Stomach (tissue), 9 donors: ENCODE results near the gene PPP2R5B. TPM values are rescaled to one million over a fixed set of nuclear protein-coding genes. Genes with fewer than 3 reads are reported as not detected.

ENCODE experiments used
- DNase-seq, 2 donors: peaks; one replicate each; pipeline versions ENCODE4 v3.0.0 to v3.0.0-alpha.2; 2013 to 2019
- H3K27ac ChIP-seq, 5 donors: fragments of 200-600 bp in 4 of 5; sonication (generic) in 4 of 5; one replicate each; pipeline ENCODE4 v1.5.1; 2013 to 2019; ENCODE audit warnings: mild to moderate bottlenecking in 1 of 5, moderate library complexity in 1 of 5
- H3K27me3 ChIP-seq, 3 donors: fragments of 200-600 bp; sonication (generic); one replicate each; pipeline ENCODE4 v1.5.1; 2017 to 2019; ENCODE audit warnings: mixed run types in 1 of 3
- H3K36me3 ChIP-seq, 4 donors: fragments of 200-600 bp; sonication (generic); 1 replicate in 3 of 4; 2 replicates in 1 of 4; pipeline ENCODE4 v1.5.1; 2016 to 2019
- H3K4me1 ChIP-seq, 4 donors: fragments of 200-600 bp; sonication (generic); one replicate each; pipeline ENCODE4 v1.5.1; 2016 to 2019
- H3K4me3 ChIP-seq, 4 donors: fragments of 200-600 bp; sonication (generic) in 3 of 4; one replicate each; pipeline ENCODE4 v1.5.1; 2016 to 2019; ENCODE audit warnings: mild to moderate bottlenecking in 1 of 4
- H3K9me3 ChIP-seq, 4 donors: fragments of 200-600 bp; sonication (generic); one replicate each; pipeline ENCODE4 v1.5.1; 2016 to 2019
- EP300 ChIP-seq: sonication (generic); formaldehyde crosslinking; IDR thresholded peaks from one replicate; pipeline ENCODE4 v1.6.1; 2017; ENCODE audit warnings: antibody characterized with exemption
- POLR2A ChIP-seq, 4 donors: fragments of 450-650 bp; IDR thresholded peaks; one replicate each; pipeline ENCODE4 v1.6.1; 2016; ENCODE audit warnings: antibody characterized with exemption in 4 of 4, control low read depth in 2 of 4, mild to moderate bottlenecking in 1 of 4, moderate library complexity in 1 of 4
- POLR2AphosphoS5 ChIP-seq, 3 donors: sonication (generic); formaldehyde crosslinking; IDR thresholded peaks; one replicate each; pipeline ENCODE4 v1.6.1; 2016; ENCODE audit warnings: antibody characterized with exemption in 3 of 3
- WGBS, 5 donors: extraction: QIAGEN DNeasy Blood & Tissue Kit in 3 of 5; methylation state at CpG; one replicate each; pipeline versions ENCODE4 v1.1.5 to v1.1.7; 2013 to 2018; 5-methylcytosine and 5-hydroxymethylcytosine counted together
- intact Hi-C: fragments of 100-400 bp; cut with DNase I; formaldehyde crosslinking; loops from one replicate; pipeline ENCODE4 v1.15.1; 2023; ENCODE audit warnings: low total_unique reads
- polyA plus RNA-seq, 3 donors: library from polyadenylated mRNA; stranded (reverse); fragments of 200-250 nt; gene quantifications; one replicate each; pipeline ENCODE4 v1.2.3, GENCODE V29; 2013
- total RNA-seq, 5 donors: library from RNA; depleted of rRNA; stranded (reverse); fragments of >200 nt; gene quantifications; one replicate each; pipeline versions ENCODE4 v1.1.0 to v1.2.3, GENCODE V29; 2014 to 2016
- TF ChIP-seq, protein P1 (sequence below), 7 experiments: fragments of 450-650 bp in 4 of 7; fragments of 200-600 bp in 3 of 7; sonication (generic) in 3 of 7; IDR thresholded peaks; one replicate each; pipeline ENCODE4 v1.5.1; 2016 to 2019; ENCODE audit warnings: antibody characterized with exemption in 7 of 7, control low read depth in 2 of 7, mild to moderate bottlenecking in 1 of 7
- donor health status: healthy with polysubstance abuse.
- donor health status: Bipolar disorder and iron deficiency.
- donor health status: healthy.

Gene PPP2R5B
- total and polyA plus RNA-seq, 8 donors = 6.6 to 75.6 (median 13.2) TPM

DNA sequence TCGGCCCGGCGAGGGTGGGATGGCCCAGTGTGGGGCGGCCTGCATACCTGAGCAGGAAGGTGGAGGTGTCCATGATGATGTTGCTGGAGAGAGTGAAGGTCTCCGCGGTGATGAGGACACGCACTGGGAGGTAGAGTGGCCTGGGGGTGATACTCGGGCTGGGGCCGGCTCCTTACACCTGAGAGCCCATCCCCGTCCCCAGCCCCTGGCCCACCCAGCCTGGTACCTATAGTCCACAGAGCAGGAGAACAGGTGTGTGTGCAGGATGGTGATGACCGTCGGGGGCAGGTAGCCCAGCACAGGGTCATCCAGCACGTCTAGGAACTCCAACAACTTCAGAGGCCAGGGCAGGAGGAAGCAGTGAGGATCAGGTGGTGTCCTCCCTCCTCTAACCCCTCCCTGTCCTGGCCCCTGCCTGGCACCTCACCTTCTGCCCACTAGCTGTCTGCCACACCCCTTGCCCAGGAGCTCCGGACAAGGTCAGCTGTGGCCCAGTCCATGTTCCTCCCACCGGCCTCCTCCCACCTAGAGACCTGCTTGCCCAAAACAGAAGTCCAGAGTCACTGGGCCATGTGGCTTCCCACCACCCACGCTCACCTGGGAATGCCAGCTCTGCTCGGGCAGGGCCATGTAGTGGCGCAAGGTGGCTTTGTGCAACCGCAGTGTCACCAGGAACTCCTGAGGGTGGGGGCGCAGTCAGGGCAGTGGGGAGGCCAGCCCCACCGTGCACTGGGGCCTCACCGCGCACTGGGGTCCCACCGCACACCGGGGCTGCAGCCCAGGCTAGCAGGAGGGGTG lies 18.8 kb upstream of the PPP2R5B start:
- 90 to 94% (median 91%) methylated on average over 12 to 25 of the region's 25 CpGs for WGBS, 5 donors
- no peak for DNase-seq

DNA sequence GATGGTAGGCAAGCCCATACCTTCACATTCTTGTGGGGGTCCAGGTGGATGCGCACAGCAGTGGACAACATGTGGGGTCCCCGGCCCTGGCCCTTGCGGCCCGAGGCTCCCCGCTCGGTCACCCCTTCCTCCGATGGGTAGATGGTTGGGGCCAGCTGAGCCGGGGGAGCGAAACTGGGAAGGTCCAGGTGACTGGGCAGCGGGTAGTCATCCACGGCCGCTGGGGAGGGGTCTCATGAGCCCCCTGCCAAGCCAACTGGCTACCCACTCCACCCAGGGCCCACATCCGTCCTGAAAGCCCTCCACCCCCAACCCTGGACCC lies 18.2 kb upstream of the PPP2R5B start:
- H3K4me3 ChIP-seq = no peak overlapping the region
- DNase-seq = no peak
- 94 to 100% (median 96%) methylated on average over 2 to 13 of the region's 13 CpGs for WGBS, 5 donors
- H3K27ac ChIP-seq = no peak overlapping the region
- peaks cover 87 to 100% (median 100%) of the 10 kb centered on the region in 4 donors for H3K36me3 ChIP-seq
- no peaks in the 10 kb centered on the region for H3K27me3 ChIP-seq
- no peaks in the 10 kb centered on the region for H3K4me1 ChIP-seq
- no peaks in the 10 kb centered on the region for H3K9me3 ChIP-seq
- intact Hi-C loops = no loop called here
- no peak for TF ChIP-seq POLR2AphosphoS5 (IDR thresholded peaks at IDR 0.05)
- no peak for TF ChIP-seq EP300
- no peak for TF ChIP-seq POLR2A (IDR thresholded peaks at IDR 0.05)
- TF ChIP-seq, protein P1, sequence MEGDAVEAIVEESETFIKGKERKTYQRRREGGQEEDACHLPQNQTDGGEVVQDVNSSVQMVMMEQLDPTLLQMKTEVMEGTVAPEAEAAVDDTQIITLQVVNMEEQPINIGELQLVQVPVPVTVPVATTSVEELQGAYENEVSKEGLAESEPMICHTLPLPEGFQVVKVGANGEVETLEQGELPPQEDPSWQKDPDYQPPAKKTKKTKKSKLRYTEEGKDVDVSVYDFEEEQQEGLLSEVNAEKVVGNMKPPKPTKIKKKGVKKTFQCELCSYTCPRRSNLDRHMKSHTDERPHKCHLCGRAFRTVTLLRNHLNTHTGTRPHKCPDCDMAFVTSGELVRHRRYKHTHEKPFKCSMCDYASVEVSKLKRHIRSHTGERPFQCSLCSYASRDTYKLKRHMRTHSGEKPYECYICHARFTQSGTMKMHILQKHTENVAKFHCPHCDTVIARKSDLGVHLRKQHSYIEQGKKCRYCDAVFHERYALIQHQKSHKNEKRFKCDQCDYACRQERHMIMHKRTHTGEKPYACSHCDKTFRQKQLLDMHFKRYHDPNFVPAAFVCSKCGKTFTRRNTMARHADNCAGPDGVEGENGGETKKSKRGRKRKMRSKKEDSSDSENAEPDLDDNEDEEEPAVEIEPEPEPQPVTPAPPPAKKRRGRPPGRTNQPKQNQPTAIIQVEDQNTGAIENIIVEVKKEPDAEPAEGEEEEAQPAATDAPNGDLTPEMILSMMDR (IDR thresholded peaks at IDR 0.05) = no peak

More for the DNA sequence above, 18.8 kb upstream of the PPP2R5B start:
- Histone ChIP-seq H3K4me1 (no peaks in the 10 kb centered on the region), H3K4me3 (no peak overlapping the region), H3K27ac (no peak overlapping the region), H3K9me3 (no peaks in the 10 kb centered on the region), H3K27me3 (no peaks in the 10 kb centered on the region), H3K36me3 (peaks cover 86 to 100% (median 100%) of the 10 kb centered on the region in 4 donors)
- TF ChIP-seq POLR2A (IDR thresholded peaks at IDR 0.05) = no peak
- no peak for TF ChIP-seq EP300
- TF ChIP-seq POLR2AphosphoS5 (IDR thresholded peaks at IDR 0.05) = no peak
- TF ChIP-seq, protein P1 (IDR thresholded peaks at IDR 0.05) = no peak
- intact Hi-C loops = no loop called here

DNA sequence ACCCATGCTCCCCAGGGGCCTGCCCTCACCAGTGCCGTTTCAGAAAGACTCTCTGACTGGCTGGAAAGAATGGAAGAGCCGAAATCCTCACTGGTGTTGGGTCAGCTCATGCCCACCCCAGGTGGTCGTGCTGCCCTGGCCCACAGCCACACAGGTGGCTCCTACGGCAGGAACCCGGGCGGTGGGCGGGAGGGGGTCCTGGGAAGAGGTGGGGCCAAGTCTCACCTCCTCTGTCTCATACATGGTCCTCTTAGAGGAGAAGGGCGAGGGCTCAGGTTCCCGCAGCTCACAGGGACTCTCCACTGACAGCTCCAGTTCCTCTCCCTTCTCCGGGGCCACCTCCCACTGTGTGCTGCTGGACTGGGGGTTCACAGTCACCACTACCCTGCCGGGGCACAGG lies 15.7 kb upstream of the PPP2R5B start:
- Histone ChIP-seq H3K36me3 (peaks cover 87 to 100% (median 100%) of the 10 kb centered on the region in 4 donors), H3K9me3 (no peaks in the 10 kb centered on the region), H3K27ac (no peak overlapping the region), H3K27me3 (no peaks in the 10 kb centered on the region), H3K4me3 (no peak overlapping the region), H3K4me1 (no peaks in the 10 kb centered on the region)
- intact Hi-C loops = no loop called here
- DNase-seq = no peak
- WGBS, 5 donors = 89 to 100% (median 91%) methylated on average over 1 to 11 of the region's 11 CpGs
- no peak for TF ChIP-seq POLR2AphosphoS5 (IDR thresholded peaks at IDR 0.05)
- TF ChIP-seq EP300 = no peak
- no peak for TF ChIP-seq POLR2A (IDR thresholded peaks at IDR 0.05)

- no peak overlapping the region for H3K4me3 ChIP-seq
- H3K9me3 ChIP-seq = no peaks in the 10 kb centered on the region
- DNase-seq = no peak
- no peak overlapping the region for H3K27ac ChIP-seq
- TF ChIP-seq, protein P1 (IDR thresholded peaks at IDR 0.05) = no peak
- TF ChIP-seq POLR2AphosphoS5 (IDR thresholded peaks at IDR 0.05) (no peak), EP300 (no peak), POLR2A (IDR thresholded peaks at IDR 0.05) (no peak)
- intact Hi-C loops = loop anchor here (10.0 kb wide), 1 partner anchor 85 kb away; the partner anchor contains the start of gene BATF2
- peaks cover 85 to 100% (median 99%) of the 10 kb centered on the region in 4 donors for H3K36me3 ChIP-seq
- H3K27me3 ChIP-seq = no peaks in the 10 kb centered on the region
- 85 to 94% (median 90%) methylated on average over 26 to 39 of the region's 39 CpGs for WGBS, 5 donors
- peaks cover 0 to 4% (median 1%) of the 10 kb centered on the region in 4 donors for H3K4me1 ChIP-seq
Observed at GRCh38 chr11:64909653-64910343, 14.7 kb upstream of the PPP2R5B start.
